HepG2 (cell line): ENCODE data around the gene CCT3. TPM values are rescaled to one million over a fixed set of nuclear protein-coding genes. Genes with fewer than 3 reads are reported as not detected.
A peak's percentile ranks its signal among the peaks of the same experiment; 100 is the strongest.

ENCODE experiments used
- BCL6 ChIP-seq: IDR thresholded peaks from 2 replicates; pipeline ENCODE4 v1.6.1; 2016; ENCODE audit warnings: missing genetic modification reagents, missing compliant biosample characterization
- BRD4 ChIP-seq: sonication (generic); formaldehyde crosslinking; IDR thresholded peaks from 2 replicates; pipeline ENCODE4 v1.4.0; 2020; ENCODE audit warnings: missing genetic modification reagents
- CENPT ChIP-seq: sonication (generic); formaldehyde crosslinking; IDR thresholded peaks from 2 replicates; pipeline ENCODE4 v1.8.0; 2022; ENCODE audit warnings: low read depth, mild to moderate bottlenecking, moderate library complexity, missing genetic modification reagents
- HNF1A ChIP-seq, 2 experiments: sonication (generic) in 1 of 2; formaldehyde crosslinking in 1 of 2; IDR thresholded peaks; 2 replicates each; pipeline versions ENCODE4 v1.4.0 to v1.6.1; 2016 to 2020; ENCODE audit warnings: borderline replicate concordance in 1 of 2, low read depth in 1 of 2, mild to moderate bottlenecking in 1 of 2, missing genetic modification reagents in 1 of 2
- KDM4B ChIP-seq: sonication (generic); formaldehyde crosslinking; IDR thresholded peaks from 2 replicates; pipeline ENCODE4 v1.4.0; 2020; ENCODE audit warnings: missing genetic modification reagents
- KLF11 ChIP-seq: IDR thresholded peaks from 2 replicates; pipeline ENCODE4 v1.6.1; 2016; ENCODE audit warnings: missing compliant biosample characterization
- MED8 ChIP-seq: sonication (generic); formaldehyde crosslinking; IDR thresholded peaks from 2 replicates; pipeline ENCODE4 v1.8.1; 2023; ENCODE audit warnings: mild to moderate bottlenecking, missing genetic modification reagents; ENCODE audit not compliant: insufficient replicate concordance
- SIX4 ChIP-seq: sonication (generic); formaldehyde crosslinking; IDR thresholded peaks from 2 replicates; pipeline ENCODE4 v1.4.0; 2020; ENCODE audit warnings: missing genetic modification reagents
- SRY ChIP-seq: sonication (generic); formaldehyde crosslinking; IDR thresholded peaks from 2 replicates; pipeline ENCODE4 v1.8.0; 2022; ENCODE audit warnings: mild to moderate bottlenecking, missing genetic modification reagents
- TAF1 ChIP-seq: sonication (generic); formaldehyde crosslinking; IDR thresholded peaks from 2 replicates; pipeline ENCODE4 v1.4.0; 2020; ENCODE audit warnings: missing genetic modification reagents
- ZFX ChIP-seq: sonication (generic); formaldehyde crosslinking; IDR thresholded peaks from 2 replicates; pipeline ENCODE4 v1.4.0; 2020; ENCODE audit warnings: mild to moderate bottlenecking, low read depth, missing genetic modification reagents, moderate library complexity
- ZNF138 ChIP-seq: sonication (generic); formaldehyde crosslinking; IDR thresholded peaks from 2 replicates; pipeline ENCODE4 v1.5.0; 2020; ENCODE audit warnings: mild to moderate bottlenecking, low read depth, missing genetic modification reagents
- ZNF160 ChIP-seq: sonication (generic); formaldehyde crosslinking; IDR thresholded peaks from 2 replicates; pipeline ENCODE4 v1.8.0; 2022; ENCODE audit warnings: mild to moderate bottlenecking, inconsistent platforms, missing genetic modification reagents
- ZNF207 ChIP-seq: fragments of 450-650 bp; IDR thresholded peaks from 2 replicates; pipeline ENCODE4 v1.6.1; 2016; ENCODE audit warnings: antibody characterized with exemption, borderline replicate concordance
- ZNF251 ChIP-seq: sonication (generic); formaldehyde crosslinking; IDR thresholded peaks from 2 replicates; pipeline ENCODE4 v1.9.0; 2021; ENCODE audit warnings: mild to moderate bottlenecking, missing genetic modification reagents
- ZNF644 ChIP-seq: IDR thresholded peaks from 2 replicates; pipeline ENCODE4 v1.6.1; 2016; ENCODE audit warnings: low read depth
- ZNF737 ChIP-seq: sonication (generic); formaldehyde crosslinking; IDR thresholded peaks from 2 replicates; pipeline ENCODE4 v1.5.0; 2020; ENCODE audit warnings: missing genetic modification reagents, mild to moderate bottlenecking, borderline replicate concordance
- polyA plus RNA-seq, 8 experiments: library from polyadenylated mRNA; depleted of rRNA in 3 of 8; stranded (reverse) in 7 of 8; unstranded in 1 of 8; fragments of >200 nt; fragmentation: Illumina TruSeq in 4 of 8; extraction: Trizol in 4 of 8; gene quantifications; 2 replicates each; pipeline versions ENCODE4 v1.2.1 to v1.2.3, GENCODE V29; 2011 to 2016; ENCODE audit warnings: low read depth in 4 of 8, missing spikeins in 1 of 8, mixed read lengths in 1 of 8; ENCODE audit not compliant: insufficient read depth in 1 of 8
- total RNA-seq, 5 experiments: library from RNA; depleted of rRNA; stranded (reverse); fragments of >200 nt; fragmentation: Illumina TruSeq; extraction: Trizol; gene quantifications; 2 replicates each; pipeline ENCODE4 v1.2.3, GENCODE V29; 2016; ENCODE audit warnings: low read depth in 1 of 5
- TF ChIP-seq, protein P1 (sequence below): sonication (generic); formaldehyde crosslinking; IDR thresholded peaks from 2 replicates; pipeline ENCODE4 v1.4.0; 2020; ENCODE audit warnings: missing genetic modification reagents; ENCODE audit errors: not compliant biosample characterization
- TF ChIP-seq, protein P2 (sequence below): sonication (generic); formaldehyde crosslinking; IDR thresholded peaks from 2 replicates; pipeline ENCODE4 v1.4.0; 2020; ENCODE audit warnings: missing genetic modification reagents

Gene CCT3
- total and polyA plus RNA-seq, 2 of the 13 experiments (the other 11 are each of a cell fraction or from before 2014, with no cell fraction given) = 319 to 615 TPM

- TF ChIP-seq ZNF251 = no peak
- TF ChIP-seq ZNF644 = 0 out of 2 replicates have a peak, but pooled peaks have one; percentile 25
- TF ChIP-seq KDM4B = peak; percentile 95
- TF ChIP-seq ZNF207 = no peak
- TF ChIP-seq ZNF160 = 0 out of 2 replicates have a peak, but pooled peaks have one; percentile 20
- peak; percentile 42; the same call in 1 of the 2 replicates for TF ChIP-seq BCL6 (CRISPR knock-in tag)
- 0 out of 2 replicates have a peak, but pooled peaks have one; percentile 46 for TF ChIP-seq ZNF138 (CRISPR knock-in tag)
- TF ChIP-seq, protein P1, sequence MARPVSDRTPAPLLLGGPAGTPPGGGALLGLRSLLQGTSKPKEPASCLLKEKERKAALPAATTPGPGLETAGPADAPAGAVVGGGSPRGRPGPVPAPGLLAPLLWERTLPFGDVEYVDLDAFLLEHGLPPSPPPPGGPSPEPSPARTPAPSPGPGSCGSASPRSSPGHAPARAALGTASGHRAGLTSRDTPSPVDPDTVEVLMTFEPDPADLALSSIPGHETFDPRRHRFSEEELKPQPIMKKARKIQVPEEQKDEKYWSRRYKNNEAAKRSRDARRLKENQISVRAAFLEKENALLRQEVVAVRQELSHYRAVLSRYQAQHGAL (CRISPR knock-in tag) = no peak
- no peak; the same call in 1 of the 2 replicates for TF ChIP-seq SIX4
- TF ChIP-seq TAF1 = peak; percentile 95
- peak; percentile 84 for TF ChIP-seq MED8
- TF ChIP-seq SRY (CRISPR knock-in tag) = no peak; the same call in 1 of the 2 replicates
- TF ChIP-seq, protein P2, sequence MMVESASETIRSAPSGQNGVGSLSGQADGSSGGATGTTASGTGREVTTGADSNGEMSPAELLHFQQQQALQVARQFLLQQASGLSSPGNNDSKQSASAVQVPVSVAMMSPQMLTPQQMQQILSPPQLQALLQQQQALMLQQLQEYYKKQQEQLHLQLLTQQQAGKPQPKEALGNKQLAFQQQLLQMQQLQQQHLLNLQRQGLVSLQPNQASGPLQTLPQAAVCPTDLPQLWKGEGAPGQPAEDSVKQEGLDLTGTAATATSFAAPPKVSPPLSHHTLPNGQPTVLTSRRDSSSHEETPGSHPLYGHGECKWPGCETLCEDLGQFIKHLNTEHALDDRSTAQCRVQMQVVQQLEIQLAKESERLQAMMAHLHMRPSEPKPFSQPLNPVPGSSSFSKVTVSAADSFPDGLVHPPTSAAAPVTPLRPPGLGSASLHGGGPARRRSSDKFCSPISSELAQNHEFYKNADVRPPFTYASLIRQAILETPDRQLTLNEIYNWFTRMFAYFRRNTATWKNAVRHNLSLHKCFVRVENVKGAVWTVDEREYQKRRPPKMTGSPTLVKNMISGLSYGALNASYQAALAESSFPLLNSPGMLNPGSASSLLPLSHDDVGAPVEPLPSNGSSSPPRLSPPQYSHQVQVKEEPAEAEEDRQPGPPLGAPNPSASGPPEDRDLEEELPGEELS (CRISPR knock-in tag) = 0 out of 2 replicates have a peak, but pooled peaks have one; percentile 42
- no peak for TF ChIP-seq KLF11 (CRISPR knock-in tag)
- TF ChIP-seq HNF1A (IDR thresholded peaks at IDR 0.05; ENCODE audit: low read depth) = no peak
- TF ChIP-seq HNF1A (CRISPR knock-in tag; IDR thresholded peaks at IDR 0.05; ENCODE audit: borderline replicate concordance) = peak; percentile 76; the same call in 1 of the 2 replicates
- peak; percentile 43; the same call in 1 of the 2 replicates for TF ChIP-seq BRD4 (CRISPR knock-in tag)
- no peak for TF ChIP-seq ZNF737 (CRISPR knock-in tag)
- TF ChIP-seq ZFX (CRISPR knock-in tag) = peak; percentile 79
- TF ChIP-seq CENPT (CRISPR knock-in tag) = peak; percentile 48; the same call in 1 of the 2 replicates
Measured at GRCh38 chr1:156282479-156283222, 55.4 kb downstream of the CCT3 start, which contains the start of gene SMG5 (continued).
